Right atrium auricular region (tissue), 2 donors: ENCODE results near the gene PRSS57. TPM values are rescaled to one million over a fixed set of nuclear protein-coding genes. Genes with fewer than 3 reads are reported as not detected.

Source experiments
- DNase-seq: peaks from one replicate; pipeline ENCODE4 v3.0.0-alpha.2; 2019; ENCODE audit warnings: low spot score
- H3K27ac ChIP-seq, 2 donors: fragments of 200-600 bp; sonication (generic); 1 replicate in 1 of 2; 2 replicates in 1 of 2; pipeline ENCODE4 v1.5.1; 2016 to 2019
- H3K27me3 ChIP-seq, 2 donors: fragments of 200-600 bp; sonication (generic); one replicate each; pipeline versions ENCODE4 v1.5.1 to v1.6.0; 2017 to 2019
- H3K36me3 ChIP-seq: fragments of 200-600 bp; sonication (generic); one replicate; pipeline ENCODE4 v1.5.1; 2016
- H3K4me1 ChIP-seq, 2 donors: fragments of 200-600 bp; sonication (generic); one replicate each; pipeline versions ENCODE4 v1.5.1 to v1.6.0; 2017 to 2019
- H3K4me3 ChIP-seq, 2 donors: fragments of 200-600 bp; sonication (generic); 1 replicate in 1 of 2; 2 replicates in 1 of 2; pipeline ENCODE4 v1.5.1; 2017 to 2019; ENCODE audit warnings: mild to moderate bottlenecking in 1 of 2, moderate library complexity in 1 of 2
- H3K9me3 ChIP-seq, 2 donors: fragments of 200-600 bp; sonication (generic); one replicate each; pipeline ENCODE4 v1.5.1; 2019
- CTCF ChIP-seq, 2 donors: fragments of 200-600 bp; sonication (generic); IDR thresholded peaks; one replicate each; pipeline ENCODE4 v1.5.1; 2019; ENCODE audit warnings: antibody characterized with exemption in 2 of 2
- total RNA-seq, 2 donors: library from RNA; depleted of rRNA; stranded (reverse); fragments of >200 nt; gene quantifications; one replicate each; pipeline ENCODE4 v1.1.0, GENCODE V29; 2016

The PRSS57 gene
- total RNA-seq, 2 donors from 2014 or later, result not detected

GRCh38 chr19:678791-679388 is 16.4 kb downstream of the PRSS57 start:
- Histone ChIP-seq H3K4me1 (peaks cover 0 to 47% of the 10 kb centered on the region in 2 donors), H3K27ac (peak overlapping the region; percentile 91 to 100), H3K9me3 (no peaks in the 10 kb centered on the region), H3K36me3 (peaks cover 14% of the 10 kb centered on the region), H3K4me3 (peak overlapping the region in 1 of 2 donors; percentile 74), H3K27me3 (no peaks in the 10 kb centered on the region)
- no peak for TF ChIP-seq CTCF (IDR thresholded peaks at IDR 0.05)
- no peak for DNase-seq

- no peak for TF ChIP-seq CTCF (IDR thresholded peaks at IDR 0.05)
- peak overlapping the region; percentile 91 to 100 for H3K27ac ChIP-seq
- H3K9me3 ChIP-seq, result no peaks in the 10 kb centered on the region
- peaks cover 14% of the 10 kb centered on the region for H3K36me3 ChIP-seq
- peaks cover 0 to 56% of the 10 kb centered on the region in 2 donors for H3K4me1 ChIP-seq
- H3K27me3 ChIP-seq, result no peaks in the 10 kb centered on the region
- peak overlapping the region; percentile 61 to 72 for H3K4me3 ChIP-seq
- DNase-seq, result no peak
Measured at GRCh38 chr19:677601-678436, 17.4 kb downstream of the PRSS57 start.

- peak; percentile 92 for DNase-seq
- Histone ChIP-seq H3K4me1 (peaks cover 0 to 56% of the 10 kb centered on the region in 2 donors), H3K27ac (peak overlapping the region; percentile 91 to 100), H3K27me3 (no peaks in the 10 kb centered on the region), H3K4me3 (peak overlapping the region; percentile 61 to 72), H3K9me3 (no peaks in the 10 kb centered on the region), H3K36me3 (peaks cover 14% of the 10 kb centered on the region)
- TF ChIP-seq CTCF (IDR thresholded peaks at IDR 0.05), result no peak
Measured at GRCh38 chr19:677201-677600, 18.1 kb downstream of the PRSS57 start.

GRCh38 chr19:676339-677105 is 18.7 kb downstream of the PRSS57 start, which contains the start of gene FSTL3:
TSS of gene FSTL3 (plus strand) at chr19:676392. CDS start at chr19:676424, 32 bp downstream.
- Histone ChIP-seq H3K4me3 (peak within 1 kb of the TSS; percentile 61 to 72), H3K4me1 (peaks cover 0 to 56% of the 10 kb centered on the region in 2 donors), H3K36me3 (peaks cover 11% of the 10 kb centered on the region), H3K27ac (peak within 1 kb of the TSS; percentile 91 to 100), H3K27me3 (no peaks in the 10 kb centered on the region), H3K9me3 (no peaks in the 10 kb centered on the region)
- DNase-seq, result no peak
- no peak for TF ChIP-seq CTCF (IDR thresholded peaks at IDR 0.05)

GRCh38 chr19:676007-676338 is 19.3 kb downstream of the PRSS57 start:
- Histone ChIP-seq H3K4me1 (peaks cover 0 to 56% of the 10 kb centered on the region in 2 donors), H3K36me3 (peaks cover 5% of the 10 kb centered on the region), H3K27ac (peak overlapping the region; percentile 91 to 100), H3K4me3 (peak overlapping the region; percentile 61 to 72), H3K9me3 (no peaks in the 10 kb centered on the region), H3K27me3 (no peaks in the 10 kb centered on the region)
- no peak for DNase-seq
- no peak for TF ChIP-seq CTCF (IDR thresholded peaks at IDR 0.05)
